Uterus (tissue), 2 donors: Measurements from ENCODE around the gene ALDH8A1.

Experiments used
- POLR2A ChIP-seq, 2 donors: fragments of 450-650 bp; IDR thresholded peaks; one replicate each; pipeline ENCODE4 v1.6.1; 2016; ENCODE audit warnings: antibody characterized with exemption in 2 of 2, mild to moderate bottlenecking in 1 of 2, moderate library complexity in 1 of 2
- TF ChIP-seq, protein P1 (sequence below), 4 experiments: fragments of 200-600 bp in 2 of 4; fragments of 450-650 bp in 2 of 4; sonication (generic) in 2 of 4; IDR thresholded peaks; one replicate each; pipeline ENCODE4 v1.5.1; 2016 to 2019; ENCODE audit warnings: antibody characterized with exemption in 4 of 4, mild to moderate bottlenecking in 2 of 4, moderate library complexity in 1 of 4

- TF ChIP-seq, protein P1, sequence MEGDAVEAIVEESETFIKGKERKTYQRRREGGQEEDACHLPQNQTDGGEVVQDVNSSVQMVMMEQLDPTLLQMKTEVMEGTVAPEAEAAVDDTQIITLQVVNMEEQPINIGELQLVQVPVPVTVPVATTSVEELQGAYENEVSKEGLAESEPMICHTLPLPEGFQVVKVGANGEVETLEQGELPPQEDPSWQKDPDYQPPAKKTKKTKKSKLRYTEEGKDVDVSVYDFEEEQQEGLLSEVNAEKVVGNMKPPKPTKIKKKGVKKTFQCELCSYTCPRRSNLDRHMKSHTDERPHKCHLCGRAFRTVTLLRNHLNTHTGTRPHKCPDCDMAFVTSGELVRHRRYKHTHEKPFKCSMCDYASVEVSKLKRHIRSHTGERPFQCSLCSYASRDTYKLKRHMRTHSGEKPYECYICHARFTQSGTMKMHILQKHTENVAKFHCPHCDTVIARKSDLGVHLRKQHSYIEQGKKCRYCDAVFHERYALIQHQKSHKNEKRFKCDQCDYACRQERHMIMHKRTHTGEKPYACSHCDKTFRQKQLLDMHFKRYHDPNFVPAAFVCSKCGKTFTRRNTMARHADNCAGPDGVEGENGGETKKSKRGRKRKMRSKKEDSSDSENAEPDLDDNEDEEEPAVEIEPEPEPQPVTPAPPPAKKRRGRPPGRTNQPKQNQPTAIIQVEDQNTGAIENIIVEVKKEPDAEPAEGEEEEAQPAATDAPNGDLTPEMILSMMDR (IDR thresholded peaks at IDR 0.05) = no peak
- no peak for TF ChIP-seq POLR2A (IDR thresholded peaks at IDR 0.05)
These were observed 4.9 kb downstream of the ALDH8A1 start for GRCh38 chr6:134945045-134945444.
